K562 (cell line): ENCODE results near the gene CHML. TPM values are rescaled to one million over a fixed set of nuclear protein-coding genes. Genes with fewer than 3 reads are reported as not detected.

Experiments used
- BRCA1 ChIP-seq, 2 experiments: fragments of 450-650 bp in 1 of 2; sonication (generic) in 1 of 2; formaldehyde crosslinking in 1 of 2; IDR thresholded peaks; 2 replicates each; pipeline versions ENCODE4 v1.5.0 to v1.6.1; 2017 to 2020; ENCODE audit warnings: mild to moderate bottlenecking in 1 of 2, missing genetic modification reagents in 1 of 2
- CREBBP ChIP-seq: IDR thresholded peaks from one replicate; pipeline ENCODE4 v1.6.1; 2012; ENCODE audit warnings: low read depth, mild to moderate bottlenecking, control low read depth, inconsistent platforms, low read length
- CTCFL ChIP-seq: IDR thresholded peaks from 2 replicates; pipeline ENCODE4 v1.6.1; 2011; ENCODE audit warnings: borderline replicate concordance, low read depth, mild to moderate bottlenecking, moderate library complexity, low read length; ENCODE audit not compliant: insufficient read depth, poor library complexity, severe bottlenecking
- GABPB1 ChIP-seq: sonication (generic); formaldehyde crosslinking; IDR thresholded peaks from 2 replicates; pipeline ENCODE4 v1.8.0; 2022; ENCODE audit warnings: mild to moderate bottlenecking, missing genetic modification reagents
- HOXB6 ChIP-seq: fragments of 250-450 bp; sonication (Bioruptor Pico); IDR thresholded peaks from 2 replicates; pipeline ENCODE4 v1.5.1; 2022; ENCODE audit warnings: mild to moderate bottlenecking, borderline replicate concordance
- JUND ChIP-seq, 2 experiments: IDR thresholded peaks; 2 replicates in 1 of 2; 3 replicates in 1 of 2; pipeline ENCODE4 v1.6.1; 2011; ENCODE audit warnings: borderline replicate concordance in 2 of 2, low read depth in 2 of 2, low read length in 2 of 2, improper control_type of control experiment in 1 of 2, missing biosample characterization in 1 of 2, missing genetic modification characterization in 1 of 2, missing genetic modification reagents in 1 of 2
- KAT2B ChIP-seq: IDR thresholded peaks from one replicate; pipeline ENCODE4 v1.6.1; 2012; ENCODE audit warnings: low read depth, mild to moderate bottlenecking, control low read depth, inconsistent platforms, low read length, moderate library complexity
- KAT7 ChIP-seq: sonication (generic); formaldehyde crosslinking; IDR thresholded peaks from 2 replicates; pipeline ENCODE4 v1.8.0; 2022; ENCODE audit warnings: missing genetic modification reagents, mild to moderate bottlenecking, borderline replicate concordance
- MLLT1 ChIP-seq, 2 experiments: fragments of 450-650 bp; IDR thresholded peaks; 2 replicates each; pipeline ENCODE4 v1.6.1; 2016
- MTA2 ChIP-seq: fragments of 450-650 bp; IDR thresholded peaks from 2 replicates; pipeline ENCODE4 v1.6.1; 2016; ENCODE audit warnings: low read depth
- MXI1 ChIP-seq: IDR thresholded peaks from 2 replicates; pipeline ENCODE4 v1.6.1; 2011; ENCODE audit warnings: low read depth, mild to moderate bottlenecking, improper control_type of control experiment, low read length
- RAD21 ChIP-seq, 2 experiments: fragments of 250-450 bp in 1 of 2; fragments of 450-650 bp in 1 of 2; sonication (Bioruptor Pico) in 1 of 2; formaldehyde crosslinking in 1 of 2; IDR thresholded peaks in 1 of 2; conservative IDR thresholded peaks in 1 of 2; 2 replicates each; pipeline versions ENCODE4 v1.4.0 to v1.8.0; 2020 to 2022; ENCODE audit warnings: mild to moderate bottlenecking in 2 of 2, moderate library complexity in 1 of 2
- RBM25 ChIP-seq: fragments of 200-400 bp; formaldehyde crosslinking; IDR thresholded peaks from 2 replicates; pipeline ENCODE4 v1.6.1; 2018; ENCODE audit warnings: low read length, low read depth, moderate library complexity; ENCODE audit not compliant: severe bottlenecking
- SMAD1 ChIP-seq: fragments of 150-350 bp; IDR thresholded peaks from 2 replicates; pipeline ENCODE4 v1.6.1; 2014; ENCODE audit warnings: low read length, low read depth; ENCODE audit not compliant: partially characterized antibody
- SPI1 ChIP-seq: IDR thresholded peaks from 2 replicates; pipeline ENCODE4 v1.6.1; 2011; ENCODE audit warnings: low read depth, low read length, control low read depth, borderline replicate concordance
- polyA plus RNA-seq, 8 experiments: library from polyadenylated mRNA; depleted of rRNA in 4 of 8; stranded (reverse) in 5 of 8; unstranded in 3 of 8; fragments of >200 nt; fragmentation: Nextera tagmentation in 2 of 8; fragmentation: Illumina TruSeq in 1 of 8; extraction: Ambion mirVana in 2 of 8; extraction: Trizol in 1 of 8; gene quantifications; 2 replicates each; pipeline versions ENCODE4 v1.2.1 to v1.2.3, GENCODE V29; 2011 to 2014; ENCODE audit warnings: inconsistent platforms in 1 of 8, missing spikeins in 1 of 8
- total RNA-seq, 7 experiments: library from RNA; depleted of rRNA in 6 of 7; stranded (reverse); fragments of >200 nt in 6 of 7; fragmentation: Illumina TruSeq in 2 of 7; extraction: Trizol in 2 of 7; gene quantifications; 2 replicates each; pipeline versions ENCODE4 v1.2.1 to v1.2.3, GENCODE V29; 2011 to 2021; ENCODE audit warnings: low replicate concordance in 1 of 7
- TF ChIP-seq, protein P1 (sequence below): fragments of 450-650 bp; formaldehyde crosslinking; IDR thresholded peaks from 2 replicates; pipeline ENCODE4 v1.4.0; 2020; ENCODE audit warnings: mild to moderate bottlenecking, moderate library complexity

The CHML gene
- total and polyA plus RNA-seq, 9 of the 15 experiments (the other 6 are each of a cell fraction or from before 2014, with no cell fraction given): 13.0 to 88.3 (median 62.8) TPM

DNA sequence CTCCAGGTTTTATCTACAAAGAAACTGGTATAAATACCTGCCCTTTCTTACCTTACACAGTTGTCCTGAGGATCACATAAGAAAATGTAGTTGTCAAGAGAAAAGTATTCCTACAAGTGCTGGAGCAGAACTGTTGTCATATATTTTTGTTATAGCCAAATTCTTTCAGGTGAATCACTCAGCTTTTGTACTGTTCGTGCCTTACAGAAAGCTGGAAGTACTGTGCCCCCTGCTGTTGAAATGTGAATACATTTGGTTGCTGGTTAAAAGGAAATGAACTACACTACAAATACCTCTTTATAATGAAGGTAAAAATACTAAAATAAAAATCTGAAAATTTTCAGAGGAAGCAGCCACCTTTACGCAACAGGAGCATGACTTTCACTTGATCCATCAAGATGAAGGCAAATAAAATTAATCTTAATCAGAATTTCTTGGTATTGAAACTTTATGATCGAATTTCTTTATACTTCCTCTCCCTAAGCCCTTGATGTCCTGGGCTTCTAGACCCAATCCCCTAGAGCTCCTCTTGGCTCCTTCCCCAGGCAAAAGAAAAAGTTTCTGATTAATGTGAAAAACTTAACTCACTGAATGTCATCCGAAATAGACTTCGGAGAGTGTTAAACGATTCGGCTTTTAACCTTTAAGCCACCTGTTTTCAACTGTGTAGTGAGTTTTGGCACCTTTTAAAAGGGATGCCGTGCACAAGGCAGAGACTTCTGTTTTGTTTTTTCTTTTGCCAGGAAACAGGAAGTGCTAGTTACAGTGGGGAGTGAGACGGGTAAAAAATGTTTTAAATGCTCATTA, 12.5 kb downstream of the CHML start (continued):
- TF ChIP-seq MXI1: no peak
- TF ChIP-seq, protein P1, sequence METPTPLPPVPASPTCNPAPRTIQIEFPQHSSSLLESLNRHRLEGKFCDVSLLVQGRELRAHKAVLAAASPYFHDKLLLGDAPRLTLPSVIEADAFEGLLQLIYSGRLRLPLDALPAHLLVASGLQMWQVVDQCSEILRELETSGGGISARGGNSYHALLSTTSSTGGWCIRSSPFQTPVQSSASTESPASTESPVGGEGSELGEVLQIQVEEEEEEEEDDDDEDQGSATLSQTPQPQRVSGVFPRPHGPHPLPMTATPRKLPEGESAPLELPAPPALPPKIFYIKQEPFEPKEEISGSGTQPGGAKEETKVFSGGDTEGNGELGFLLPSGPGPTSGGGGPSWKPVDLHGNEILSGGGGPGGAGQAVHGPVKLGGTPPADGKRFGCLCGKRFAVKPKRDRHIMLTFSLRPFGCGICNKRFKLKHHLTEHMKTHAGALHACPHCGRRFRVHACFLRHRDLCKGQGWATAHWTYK (CRISPR knock-in tag): no peak
- no peak; the same call in 1 of the 2 replicates for TF ChIP-seq JUND (IDR thresholded peaks at IDR 0.05; ENCODE audit: borderline replicate concordance, low read depth, low read length)
- no peak for TF ChIP-seq JUND (tag; IDR thresholded peaks at IDR 0.05; ENCODE audit: borderline replicate concordance, low read depth, low read length)
- no peak for TF ChIP-seq GABPB1 (CRISPR knock-in tag)
- TF ChIP-seq MTA2: no peak
- TF ChIP-seq BRCA1 (IDR thresholded peaks at IDR 0.05): no peak
- no peak for TF ChIP-seq BRCA1 (CRISPR knock-in tag; IDR thresholded peaks at IDR 0.05)
- no peak for TF ChIP-seq KAT7
- no peak for TF ChIP-seq MLLT1 (IDR thresholded peaks at IDR 0.05)
- TF ChIP-seq SPI1: peak; percentile 86
- no peak for TF ChIP-seq RBM25
- TF ChIP-seq SMAD1: no peak
- no peak for TF ChIP-seq HOXB6 (CRISPR knock-in tag)
- TF ChIP-seq KAT2B: no peak
- peak; percentile 80 to 81 for TF ChIP-seq RAD21 (CRISPR knock-in tag; conservative IDR thresholded peaks at IDR 0.05 in 1 of 2, IDR thresholded peaks at IDR 0.05 in 1 of 2)
- no peak for TF ChIP-seq CREBBP
- TF ChIP-seq CTCFL: peak; percentile 1
